ENCODE measurements around the gene TLR1.
A peak's percentile ranks its signal among the peaks of the same experiment; 100 is the strongest.
"Not testable (repeated sequence)": the region's sequence is repeated elsewhere in the genome, so short reads cannot be mapped to it uniquely, and the experiment has no call there.

Gene TLR1

GRCh38 chr4:38806251-38806650 is 1.7 kb upstream of the TLR1 start:
- not testable (repeated sequence) for ATAC-seq, DNase-seq

- ATAC-seq (peak; percentile 47), DNase-seq (peak; percentile 42)
Measured at GRCh38 chr4:38805530-38806145, 1.0 kb upstream of the TLR1 start.

DNA sequence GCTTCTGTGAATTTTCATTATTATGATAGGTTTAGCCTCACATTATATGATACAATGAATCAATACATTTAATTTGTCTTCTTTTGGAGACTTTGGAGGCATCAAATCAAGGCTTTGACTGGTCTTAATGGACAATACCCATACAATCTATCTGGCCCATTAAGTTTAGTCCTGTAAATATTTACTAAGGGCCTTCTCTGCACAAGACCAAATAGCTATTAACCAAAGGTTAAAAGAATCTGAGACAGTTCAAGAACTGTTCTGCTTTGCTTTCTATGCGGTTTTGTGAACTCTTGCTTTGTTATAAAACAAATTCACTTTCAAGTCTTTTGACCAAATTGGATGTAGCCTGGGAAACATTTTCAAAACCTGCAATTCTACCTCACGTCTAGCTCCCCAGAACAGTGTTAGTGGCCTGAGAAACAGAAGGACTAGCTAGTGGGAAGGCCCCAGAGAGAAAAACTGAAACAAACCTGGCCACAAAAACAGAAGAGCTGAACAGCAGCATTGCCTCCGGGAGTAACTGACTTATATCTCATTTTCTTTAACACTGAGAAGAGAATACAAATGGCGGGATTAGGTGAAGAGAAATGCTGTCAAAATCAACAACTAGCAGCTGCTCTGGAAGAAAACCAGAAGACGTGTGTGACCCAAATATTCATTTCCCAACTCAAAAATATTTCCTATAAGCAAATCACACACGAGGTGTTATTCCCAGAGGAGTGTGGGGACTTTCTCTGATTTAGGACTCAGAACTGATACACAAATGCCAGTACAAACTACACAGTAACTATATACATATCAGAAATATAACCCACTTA is 548 bp downstream of the TLR1 start:
- peak; percentile 25 for DNase-seq
- ATAC-seq, result peak; percentile 89

GRCh38 chr4:38802561-38803355 is 1.8 kb downstream of the TLR1 start:
- no peak for ATAC-seq
- no peak for DNase-seq

GRCh38 chr4:38800961-38801450 is 3.6 kb downstream of the TLR1 start:
- ATAC-seq (no peak), DNase-seq (no peak)

DNA sequence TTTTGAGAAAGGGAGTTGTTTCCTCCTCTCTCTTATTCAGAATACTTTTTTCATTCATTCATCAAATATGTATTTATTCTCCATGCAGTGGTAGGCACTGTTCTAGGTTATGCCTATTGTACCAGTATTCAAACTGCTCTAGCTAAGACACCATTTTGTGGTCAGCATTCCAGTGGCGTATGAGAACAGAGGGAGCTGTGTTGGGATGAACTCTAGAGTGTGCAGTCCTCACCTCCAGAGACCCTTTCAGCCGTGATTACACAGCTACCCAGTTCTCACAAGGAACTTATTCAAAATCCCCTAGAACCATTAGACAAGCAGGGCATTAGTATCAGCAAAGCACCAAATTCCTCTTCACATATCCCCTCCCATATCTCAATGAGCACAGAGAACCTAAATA is 4.2 kb downstream of the TLR1 start:
- DNase-seq (no peak), ATAC-seq (no peak)

DNA sequence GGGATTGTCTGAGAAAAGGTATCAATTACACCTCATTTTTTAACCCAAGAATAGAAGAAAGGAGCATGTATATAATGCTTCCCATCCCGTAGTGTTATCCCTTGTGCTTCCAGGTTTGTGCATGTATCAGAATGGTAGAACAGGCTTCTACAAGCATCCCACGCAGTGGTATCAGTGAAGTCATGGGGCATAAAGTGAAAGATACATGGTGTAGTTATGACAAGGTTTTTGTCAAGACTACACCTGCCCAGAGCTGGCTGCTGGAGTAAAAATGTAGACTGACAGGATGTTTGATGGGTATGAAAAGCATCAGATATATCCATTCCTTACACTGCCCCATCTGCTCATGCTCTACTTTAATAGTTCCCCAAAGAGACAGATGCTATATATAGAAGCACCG is 9.5 kb downstream of the TLR1 start:
- ATAC-seq, result no peak

GRCh38 chr4:38794051-38794450 is 10.5 kb downstream of the TLR1 start:
- ATAC-seq (no peak), DNase-seq (no peak)

More for the DNA sequence above, 9.5 kb downstream of the TLR1 start:
- no peak for DNase-seq

- ATAC-seq (no peak), DNase-seq (no peak)
Measured at GRCh38 chr4:38791010-38791409, 13.6 kb downstream of the TLR1 start.

DNA sequence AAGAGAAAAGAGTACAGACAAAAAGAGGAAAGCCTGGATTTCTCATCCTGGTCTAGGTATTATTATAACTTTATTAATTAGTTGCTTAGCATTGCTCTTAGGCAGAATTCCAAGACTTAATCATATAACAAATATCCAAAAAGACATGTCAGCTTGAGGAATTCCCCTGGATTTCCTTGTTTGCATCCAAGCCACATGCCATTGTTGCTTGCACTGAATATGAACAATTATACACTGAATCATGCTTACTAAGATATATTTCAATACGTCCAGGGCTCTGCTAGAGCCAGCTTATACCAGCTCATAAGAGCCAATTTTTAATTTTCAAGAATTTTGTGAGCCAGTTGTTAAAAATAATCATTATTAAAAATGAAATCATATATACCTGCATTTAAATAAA is 16.3 kb downstream of the TLR1 start:
- no peak for DNase-seq
- no peak for ATAC-seq

DNA sequence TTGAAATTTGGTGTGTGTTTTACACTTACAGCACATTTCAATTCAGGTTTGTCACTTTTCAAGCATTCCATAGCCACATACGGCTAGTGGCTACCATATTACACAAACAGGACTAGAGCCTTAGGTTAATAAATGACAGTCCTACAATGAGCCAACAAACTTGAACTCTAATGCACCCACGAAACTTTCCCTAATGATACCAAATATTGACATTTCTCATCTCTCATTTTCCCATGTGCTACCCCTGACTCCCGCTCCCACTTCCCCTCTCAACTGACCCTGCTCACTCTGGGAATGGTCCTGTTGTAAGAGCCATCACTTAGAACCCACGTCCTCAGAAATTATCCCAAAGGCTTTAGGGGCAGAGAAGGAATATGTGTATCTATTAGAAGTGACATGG is 16.9 kb downstream of the TLR1 start:
- DNase-seq, result no peak
- ATAC-seq, result no peak

GRCh38 chr4:38785901-38786402 is 18.6 kb downstream of the TLR1 start:
- ATAC-seq, result peak; percentile 59
- DNase-seq, result no peak

GRCh38 chr4:38785041-38785790 is 19.4 kb downstream of the TLR1 start:
- DNase-seq, result no peak
- no peak for ATAC-seq

GRCh38 chr4:38784141-38784540 is 20.4 kb downstream of the TLR1 start:
- ATAC-seq (no peak), DNase-seq (no peak)

DNA sequence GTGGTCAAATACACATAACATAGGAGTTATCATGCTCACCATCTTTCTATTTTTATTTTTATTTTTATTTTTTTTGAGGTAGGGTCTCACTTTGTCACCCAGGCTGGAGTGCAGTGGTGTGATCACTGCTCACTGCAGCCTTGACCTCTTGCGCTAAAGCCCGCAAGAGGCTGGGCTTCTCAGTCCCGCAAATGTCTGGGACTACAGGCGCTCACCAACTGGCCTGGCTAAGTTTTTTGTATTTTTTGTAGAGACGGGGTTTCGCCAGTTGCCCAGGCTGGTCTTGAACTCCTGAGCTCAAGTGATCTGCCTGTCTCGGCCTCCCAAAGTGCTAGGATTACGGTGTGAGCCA is 21.5 kb downstream of the TLR1 start:
- no peak for DNase-seq
- no peak for ATAC-seq

DNA sequence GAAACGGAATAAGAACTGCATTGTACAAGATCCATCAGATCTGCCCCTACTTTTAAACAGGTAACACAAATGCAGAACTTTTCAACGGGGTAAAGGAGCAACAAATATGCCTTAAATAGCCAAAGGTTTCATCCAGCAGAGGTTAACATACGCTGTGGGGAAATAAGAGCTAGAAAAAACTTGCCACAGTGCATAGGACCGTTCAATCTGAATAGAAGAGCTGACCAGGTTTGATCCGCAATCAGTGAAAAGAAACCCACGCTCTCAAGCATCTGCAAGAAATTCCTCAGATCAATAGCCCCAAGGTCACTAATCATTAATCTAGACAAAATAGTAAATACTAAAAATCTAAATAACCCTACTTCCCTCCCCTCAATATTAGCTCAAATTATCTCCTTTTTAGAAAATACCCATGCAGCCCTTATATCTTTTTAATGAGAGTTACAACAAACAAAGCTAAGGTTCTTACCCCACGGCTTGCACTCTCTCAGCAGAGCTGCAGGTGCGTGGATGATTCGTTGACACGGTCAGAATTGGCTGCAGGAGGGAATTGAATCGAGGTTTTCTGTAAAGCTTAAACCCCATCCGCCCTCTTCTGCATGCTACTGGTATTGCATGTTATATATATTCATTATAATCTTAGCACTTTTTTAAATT is 22.0 kb downstream of the TLR1 start, which contains the start of gene TLR10:
Gene TLR10, minus strand, starts transcription at position 539 of the 657 bp plus-strand sequence. CDS start 7,400 bp downstream, outside the sequence.
- ATAC-seq (peak; percentile 56), DNase-seq (peak; percentile 39)

GRCh38 chr4:38781854-38782261 is 22.7 kb downstream of the TLR1 start:
- ATAC-seq, result no peak
- DNase-seq, result no peak

GRCh38 chr4:38780833-38781484 is 23.6 kb downstream of the TLR1 start:
- DNase-seq, result no peak
- no peak for ATAC-seq

GRCh38 chr4:38779790-38780189 is 24.8 kb downstream of the TLR1 start:
- ATAC-seq, result no peak
- no peak for DNase-seq

DNA sequence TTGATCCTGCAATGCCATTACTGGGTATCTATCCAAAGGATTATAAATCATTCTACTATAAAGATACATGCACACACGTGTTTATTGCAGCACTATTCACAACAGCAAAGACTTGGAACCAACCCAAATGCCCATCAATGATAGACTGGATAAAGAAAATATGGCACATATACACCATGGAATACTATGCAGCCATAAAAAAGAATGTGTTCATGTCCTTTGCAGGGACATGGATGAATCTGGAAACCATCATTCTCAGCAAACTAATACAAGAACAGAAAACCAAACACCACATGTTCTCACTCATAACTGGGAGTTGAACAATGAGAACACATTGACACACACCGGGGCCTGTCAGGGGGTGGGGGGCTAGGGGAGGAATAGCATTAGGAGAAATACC is 26.7 kb downstream of the TLR1 start:
- not testable (repeated sequence) for ATAC-seq, DNase-seq

- ATAC-seq (no peak), DNase-seq (no peak)
Measured at GRCh38 chr4:38775326-38775725, 29.3 kb downstream of the TLR1 start.

Measured in stimulated activated naive CD8-positive, alpha-beta T cell treated with anti-CD3 and anti-CD28 coated beads, Interleukin-15, Interleukin-2, amounts not matched to agents 100 U/mL and 50 U/mL, for 24 hours (primary cell).